Measurements from ENCODE around the gene LYSMD4.

The LYSMD4 gene

GRCh38 chr15:99731336-99732123, 1.7 kb downstream of the LYSMD4 start:
- peak overlapping the region; percentile 60 for H3K4me3 ChIP-seq (replicated peaks; ENCODE audit: low read depth, low read length)
- no peak for DNase-seq (ENCODE audit: extremely low read depth, low read depth)
- no peak for TF ChIP-seq CTCF (IDR thresholded peaks at IDR 0.05; ENCODE audit: low read depth, low read length, missing control alignments)

- peak; percentile 32 for DNase-seq (ENCODE audit: extremely low read depth, low read depth)
- H3K4me3 ChIP-seq (replicated peaks; ENCODE audit: low read depth, low read length), result no peak overlapping the region
Measured at GRCh38 chr15:99729920-99730319, 3.3 kb downstream of the LYSMD4 start.

DNA sequence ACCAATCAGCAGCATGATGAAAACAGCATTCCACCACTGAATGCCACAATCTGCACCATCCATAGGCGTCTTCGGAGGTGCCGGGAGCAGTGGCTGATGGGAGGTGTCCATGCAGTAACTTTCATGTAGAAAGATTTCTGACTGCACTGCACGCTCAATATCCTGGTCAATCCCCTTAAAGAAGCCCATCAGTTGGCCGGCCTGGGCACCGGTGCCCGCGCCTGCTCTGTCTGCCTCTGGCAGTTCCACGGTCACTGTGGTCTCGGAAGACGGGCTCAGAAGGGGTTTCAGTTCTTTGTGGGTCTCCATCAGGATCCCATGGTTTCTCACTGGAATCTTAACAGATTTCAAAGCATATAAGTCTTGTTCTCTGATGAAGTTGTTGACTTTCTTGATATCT, 3.9 kb downstream of the LYSMD4 start:
- no peak for TF ChIP-seq CTCF (IDR thresholded peaks at IDR 0.05; ENCODE audit: low read depth, low read length, missing control alignments)
- H3K4me3 ChIP-seq (replicated peaks; ENCODE audit: low read depth, low read length), result no peak overlapping the region
- no peak for DNase-seq (ENCODE audit: extremely low read depth, low read depth)

More at GRCh38 chr15:99729920-99730319, 3.3 kb downstream of the LYSMD4 start:
- TF ChIP-seq CTCF (IDR thresholded peaks at IDR 0.05; ENCODE audit: low read depth, low read length, missing control alignments), result peak; percentile 67

- no peak for TF ChIP-seq CTCF (IDR thresholded peaks at IDR 0.05; ENCODE audit: low read depth, low read length, missing control alignments)
- H3K4me3 ChIP-seq (replicated peaks; ENCODE audit: low read depth, low read length), result no peak overlapping the region
- DNase-seq (ENCODE audit: extremely low read depth, low read depth), result no peak
Measured at GRCh38 chr15:99728916-99729315, 4.3 kb downstream of the LYSMD4 start.

DNA sequence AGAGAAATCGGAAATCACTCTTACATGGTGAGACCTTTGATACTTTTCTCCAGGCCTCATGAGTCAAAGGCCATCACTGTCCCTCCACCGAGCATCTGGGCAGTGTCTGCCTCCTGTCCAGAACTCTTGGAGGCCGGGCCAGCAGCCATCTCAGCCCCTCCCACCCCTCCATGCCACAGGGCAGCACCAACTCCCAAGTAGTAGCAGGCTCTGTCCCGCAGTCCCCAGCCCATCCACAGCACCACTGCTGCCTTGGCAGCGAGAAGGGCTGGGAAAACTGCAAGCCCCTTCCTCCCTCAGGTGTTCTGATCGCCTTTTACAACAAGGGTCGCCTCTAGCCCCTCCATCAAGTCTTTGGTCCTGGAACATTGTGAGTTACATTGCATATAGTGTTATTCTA, 5.5 kb downstream of the LYSMD4 start:
- no peak for DNase-seq (ENCODE audit: extremely low read depth, low read depth)
- no peak for TF ChIP-seq CTCF (IDR thresholded peaks at IDR 0.05; ENCODE audit: low read depth, low read length, missing control alignments)
- no peak overlapping the region for H3K4me3 ChIP-seq (replicated peaks; ENCODE audit: low read depth, low read length)

DNA sequence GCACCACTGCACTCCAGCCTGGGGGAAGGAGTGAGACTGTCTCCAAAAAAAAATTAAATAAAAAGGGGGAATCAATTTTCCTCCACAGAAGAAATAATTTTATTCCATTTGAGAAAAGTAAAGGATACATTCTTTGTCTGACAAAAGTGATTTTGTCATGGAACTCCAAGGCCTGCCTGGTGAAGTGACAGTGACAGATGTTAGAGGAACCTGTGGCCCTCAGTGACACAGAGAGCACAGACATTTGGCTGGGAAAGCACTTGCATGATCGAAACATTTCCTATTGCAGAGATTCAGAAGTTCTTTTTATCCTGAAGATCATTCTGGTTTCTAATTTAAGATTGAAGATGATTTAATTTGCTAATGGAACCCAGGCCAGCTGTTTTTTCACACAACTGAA, 5.9 kb downstream of the LYSMD4 start:
- TF ChIP-seq CTCF (IDR thresholded peaks at IDR 0.05; ENCODE audit: low read depth, low read length, missing control alignments), result no peak
- DNase-seq (ENCODE audit: extremely low read depth, low read depth), result no peak
- H3K4me3 ChIP-seq (replicated peaks; ENCODE audit: low read depth, low read length), result no peak overlapping the region

DNA sequence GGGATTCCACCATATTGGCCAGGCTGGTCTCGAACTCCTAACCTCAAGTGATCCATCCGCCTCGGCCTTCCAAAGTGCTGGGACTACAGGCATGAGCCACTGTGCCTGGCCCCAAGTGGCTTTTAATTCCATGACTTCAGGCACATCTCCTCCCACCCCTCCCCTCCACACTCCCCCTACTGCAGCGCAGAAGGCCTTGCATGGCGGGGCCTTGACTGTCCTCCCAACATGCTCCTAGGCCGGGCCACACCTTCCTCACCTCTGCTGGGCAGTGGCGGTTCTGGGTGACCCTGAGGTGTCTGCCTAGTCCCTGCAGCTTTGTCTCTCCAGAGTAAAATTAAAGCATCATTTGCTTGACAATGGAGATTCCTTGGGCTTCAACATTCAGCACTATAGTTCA, 6.9 kb downstream of the LYSMD4 start:
- no peak for DNase-seq (ENCODE audit: extremely low read depth, low read depth)
- TF ChIP-seq CTCF (IDR thresholded peaks at IDR 0.05; ENCODE audit: low read depth, low read length, missing control alignments), result no peak
- no peak overlapping the region for H3K4me3 ChIP-seq (replicated peaks; ENCODE audit: low read depth, low read length)

Data from HFF-Myc (cell line).